GM12874 (cell line): Measurements from ENCODE around the gene ACSL5.

Experiments
- CTCF ChIP-seq: IDR thresholded peaks from 2 replicates; pipeline ENCODE4 v1.5.1; 2011; ENCODE audit warnings: low read depth, mild to moderate bottlenecking, control low read depth, low read length, moderate library complexity; ENCODE audit not compliant: insufficient read depth

The ACSL5 gene

GRCh38 chr10:112374724-112375541, 1.0 kb downstream of the ACSL5 start:
- TF ChIP-seq CTCF, result no peak

- TF ChIP-seq CTCF, result no peak
These were observed 1.9 kb downstream of the ACSL5 start for GRCh38 chr10:112375721-112376395.

- TF ChIP-seq CTCF, result no peak
These were observed 2.5 kb downstream of the ACSL5 start for GRCh38 chr10:112376396-112376790.

GRCh38 chr10:112379635-112380296, 5.8 kb downstream of the ACSL5 start:
- TF ChIP-seq CTCF, result no peak

- no peak for TF ChIP-seq CTCF
These were observed 8.8 kb downstream of the ACSL5 start for GRCh38 chr10:112382515-112383235.

- TF ChIP-seq CTCF, result no peak
These were observed 9.4 kb downstream of the ACSL5 start for GRCh38 chr10:112383325-112383724.

GRCh38 chr10:112384141-112384540, 10.2 kb downstream of the ACSL5 start:
- no peak for TF ChIP-seq CTCF
